ENCODE results near the gene GJA1.
"Not testable (repeated sequence)": the region's sequence is repeated elsewhere in the genome, so short reads cannot be mapped to it uniquely, and the experiment has no call there.

The GJA1 gene

DNA sequence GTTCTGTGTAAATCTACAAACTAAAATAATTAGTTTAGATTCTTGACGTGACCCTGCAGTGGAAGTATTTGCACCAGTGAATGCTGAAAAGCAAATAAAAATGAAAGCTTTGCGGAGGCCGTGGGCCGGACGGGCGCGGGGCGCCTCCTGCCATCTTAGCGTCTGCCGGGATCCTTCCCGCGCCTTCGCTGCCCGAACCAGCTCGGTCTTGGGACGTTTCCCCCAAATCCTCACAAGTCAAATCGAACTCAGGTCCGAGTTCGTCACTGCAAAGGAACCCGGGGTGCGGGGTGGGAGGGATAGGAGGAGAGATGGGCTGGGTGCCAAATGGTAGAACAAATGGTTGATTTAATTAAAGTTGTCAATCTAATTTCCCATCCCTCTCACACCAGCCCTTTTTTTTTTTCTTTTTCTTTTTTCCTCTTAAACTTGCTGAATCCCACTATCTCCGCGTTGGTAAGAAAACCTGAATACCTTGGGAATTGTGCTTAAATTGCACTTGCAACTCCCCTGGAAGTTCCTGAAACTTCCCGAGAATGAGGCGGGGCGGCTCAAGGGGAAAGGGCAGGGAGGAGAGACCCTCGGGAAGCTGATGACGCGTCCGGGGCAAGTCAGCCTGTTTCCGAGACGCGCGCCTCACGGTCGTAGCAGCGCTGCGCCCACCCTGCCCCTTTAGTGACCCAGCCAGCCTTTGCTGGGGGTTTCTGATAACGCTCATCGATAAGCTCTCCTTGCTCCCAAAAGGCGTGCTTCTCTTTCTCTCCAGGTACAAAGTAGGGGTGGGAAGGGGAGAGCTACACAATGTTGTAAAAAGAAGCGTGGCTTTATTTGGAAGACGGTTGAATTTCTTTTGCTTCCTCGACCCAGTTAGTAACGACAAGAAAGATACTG lies 1.8 kb downstream of the GJA1 start:
- no peak for DNase-seq (ENCODE audit: extremely low spot score, insufficient read length, low read depth)

DNA sequence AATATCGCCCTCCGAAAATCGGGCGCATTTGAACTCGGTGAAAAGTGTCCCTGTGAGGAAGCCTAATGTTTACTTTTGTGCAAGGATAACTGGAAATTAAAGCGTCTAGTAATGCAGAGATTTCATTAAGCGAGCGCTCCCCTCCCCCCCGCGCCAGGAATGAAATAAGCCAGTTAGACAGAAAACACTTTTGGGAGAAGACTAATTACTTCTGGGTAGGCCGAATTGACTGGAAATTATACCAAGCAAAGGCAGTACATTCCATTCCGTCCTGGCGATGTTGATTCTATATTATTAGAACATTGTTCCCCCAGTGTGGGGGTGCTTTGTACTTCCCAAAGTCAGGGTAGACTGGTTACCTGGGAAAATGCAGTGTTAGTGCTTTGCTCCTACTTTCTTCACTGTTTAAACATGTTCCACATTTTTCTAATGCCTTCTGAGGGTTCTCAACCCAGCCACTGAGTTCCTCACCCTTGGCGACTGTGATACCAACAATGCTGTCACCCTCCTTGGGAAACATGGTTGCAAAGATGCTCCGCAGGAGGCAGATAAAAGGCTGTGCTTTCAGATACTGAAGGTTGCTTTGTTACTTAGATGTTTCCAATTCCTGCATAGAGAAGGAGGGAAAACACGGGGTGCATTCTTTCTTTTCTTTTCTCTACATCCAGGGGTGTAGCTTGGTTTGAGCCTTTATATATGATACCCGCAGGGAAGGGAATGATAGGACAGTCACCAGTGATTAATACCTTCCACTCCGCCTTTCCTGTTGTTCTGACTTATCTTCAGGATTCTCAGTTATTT lies 2.6 kb downstream of the GJA1 start:
- DNase-seq (ENCODE audit: extremely low spot score, insufficient read length, low read depth) (no peak), FAIRE-seq (no peak)

More for the DNA sequence above, 1.8 kb downstream of the GJA1 start:
- no peak for FAIRE-seq

DNA sequence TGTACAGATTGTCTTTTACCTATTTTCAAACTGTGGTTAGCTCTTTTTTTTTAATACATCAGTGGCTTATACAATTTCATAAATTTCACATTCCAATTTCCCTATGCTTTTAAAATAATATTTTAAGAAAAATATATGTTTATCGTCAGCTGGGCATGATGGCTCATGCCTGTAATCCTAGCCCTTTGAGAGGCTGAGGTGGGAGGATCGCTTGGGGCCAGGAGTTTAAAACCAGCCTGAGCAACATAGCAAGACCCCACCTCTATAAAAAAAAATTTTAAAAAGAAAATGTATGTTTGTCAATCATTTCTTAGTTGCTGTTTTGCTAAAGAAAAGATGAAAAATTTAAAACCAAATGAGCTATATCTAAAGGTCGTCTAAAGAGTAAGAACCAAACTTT lies 3.4 kb downstream of the GJA1 start:
- DNase-seq (ENCODE audit: extremely low spot score, insufficient read length, low read depth) (no peak), FAIRE-seq (no peak)

GRCh38 chr6:121439475-121439874 lies 4.0 kb downstream of the GJA1 start:
- FAIRE-seq (no peak), DNase-seq (ENCODE audit: extremely low spot score, insufficient read length, low read depth) (no peak)

DNA sequence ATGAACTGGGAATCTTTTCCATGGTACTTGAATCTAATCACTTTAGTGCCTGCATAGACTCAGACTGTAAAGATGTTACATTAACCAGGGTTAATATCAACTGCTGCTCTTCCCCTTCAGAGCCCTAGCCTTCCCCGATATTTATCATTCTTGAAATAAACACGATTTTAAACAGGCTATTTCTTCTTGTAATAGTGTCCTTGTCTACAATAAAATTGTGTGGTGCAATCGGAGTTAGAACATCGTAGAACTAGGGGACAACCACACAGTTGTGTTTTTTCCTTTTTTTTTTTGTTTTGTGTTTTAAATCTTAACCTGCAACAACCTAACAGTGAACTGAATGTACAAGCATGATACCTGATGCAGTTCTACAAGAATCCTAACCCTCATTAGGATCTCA lies 4.5 kb downstream of the GJA1 start:
- no peak for FAIRE-seq
- DNase-seq (ENCODE audit: extremely low spot score, insufficient read length, low read depth): no peak

DNA sequence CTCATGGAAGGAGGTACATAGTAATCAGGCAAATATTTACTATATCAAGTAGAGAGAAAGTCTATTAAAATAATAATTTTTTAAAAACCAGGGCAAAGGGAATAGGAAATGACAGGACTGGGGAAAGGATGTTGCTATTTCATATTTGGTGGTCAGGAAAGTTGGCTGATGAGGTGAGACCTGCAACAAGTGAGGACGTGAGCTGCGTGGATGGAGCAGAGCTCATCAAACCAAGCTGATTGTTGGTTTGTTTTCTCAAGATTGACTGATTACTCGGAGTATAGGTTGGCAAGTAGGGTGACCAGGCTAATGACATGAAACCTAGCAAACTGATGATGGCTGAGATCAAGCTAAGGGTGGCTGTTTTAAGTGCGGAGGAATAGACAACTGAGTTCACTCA lies 6.0 kb downstream of the GJA1 start:
- no peak for FAIRE-seq
- no peak for DNase-seq (ENCODE audit: extremely low spot score, insufficient read length, low read depth)

GRCh38 chr6:121442576-121442975 lies 7.1 kb downstream of the GJA1 start:
- FAIRE-seq (no peak), DNase-seq (ENCODE audit: extremely low spot score, insufficient read length, low read depth) (no peak)

DNA sequence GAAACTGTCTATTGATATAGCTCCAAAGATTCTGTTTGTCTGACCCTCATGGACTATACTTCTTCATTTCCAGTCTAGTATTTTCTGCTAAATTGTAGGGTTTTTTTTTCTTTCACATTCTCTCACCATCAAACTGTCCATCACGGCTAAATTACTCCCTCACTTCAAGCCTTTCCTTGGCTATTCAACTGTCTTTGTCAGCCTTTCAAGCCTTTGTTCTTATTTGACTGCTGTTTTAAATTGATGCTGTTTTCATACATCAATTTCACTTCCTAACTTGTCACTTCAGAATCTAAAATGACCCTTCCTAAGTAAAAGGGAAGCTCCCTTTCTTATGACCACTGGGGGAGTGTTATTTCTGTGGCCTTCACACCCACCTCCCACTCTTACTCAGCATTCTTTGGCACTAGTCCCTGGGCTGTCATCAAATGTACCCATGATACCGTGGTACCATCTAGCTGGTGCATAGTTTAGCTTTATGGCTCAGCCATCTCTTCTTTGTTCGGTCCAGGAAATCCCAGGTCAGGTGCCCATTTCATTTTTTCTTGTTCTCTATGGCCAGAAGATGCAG lies 8.6 kb downstream of the GJA1 start:
- no peak for FAIRE-seq
- DNase-seq (ENCODE audit: extremely low spot score, insufficient read length, low read depth): no peak

DNA sequence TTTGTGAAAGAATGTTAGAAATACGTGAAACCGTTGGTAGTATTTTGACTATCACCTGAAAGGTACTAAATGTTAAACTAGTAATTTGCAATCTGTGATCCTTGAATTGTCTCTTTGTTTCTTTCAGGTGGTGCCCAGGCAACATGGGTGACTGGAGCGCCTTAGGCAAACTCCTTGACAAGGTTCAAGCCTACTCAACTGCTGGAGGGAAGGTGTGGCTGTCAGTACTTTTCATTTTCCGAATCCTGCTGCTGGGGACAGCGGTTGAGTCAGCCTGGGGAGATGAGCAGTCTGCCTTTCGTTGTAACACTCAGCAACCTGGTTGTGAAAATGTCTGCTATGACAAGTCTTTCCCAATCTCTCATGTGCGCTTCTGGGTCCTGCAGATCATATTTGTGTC lies 11.3 kb downstream of the GJA1 start:
- not testable (repeated sequence) for FAIRE-seq; DNase-seq (ENCODE audit: extremely low spot score, insufficient read length, low read depth)

GRCh38 chr6:121447746-121448145 lies 12.3 kb downstream of the GJA1 start:
- DNase-seq (ENCODE audit: extremely low spot score, insufficient read length, low read depth); FAIRE-seq: not testable (repeated sequence)

GRCh38 chr6:121448528-121448927 lies 13.1 kb downstream of the GJA1 start:
- FAIRE-seq; DNase-seq (ENCODE audit: extremely low spot score, insufficient read length, low read depth): not testable (repeated sequence)

GRCh38 chr6:121449331-121449730 lies 13.9 kb downstream of the GJA1 start:
- DNase-seq (ENCODE audit: extremely low spot score, insufficient read length, low read depth): no peak
- FAIRE-seq: no peak

DNA sequence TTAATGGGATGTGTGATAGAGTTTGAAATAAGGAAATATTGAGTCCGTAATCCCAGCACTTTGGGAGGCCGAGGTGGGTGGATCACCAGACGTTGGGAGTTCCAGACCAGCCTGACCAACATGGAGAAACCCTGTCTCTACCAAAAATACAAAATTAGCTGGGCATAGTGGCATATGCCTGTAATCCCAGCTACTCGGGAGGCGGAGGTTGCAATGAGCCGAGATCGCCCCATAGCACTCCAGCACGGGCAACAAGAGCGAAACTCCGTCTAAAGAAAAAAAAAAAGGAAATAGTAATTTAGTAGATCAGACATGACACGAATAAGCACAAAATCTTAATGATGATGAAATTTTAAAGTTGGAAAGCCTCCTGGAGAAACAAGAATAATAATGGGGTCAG lies 14.8 kb downstream of the GJA1 start:
- FAIRE-seq (no peak), DNase-seq (ENCODE audit: extremely low spot score, insufficient read length, low read depth) (no peak)

GRCh38 chr6:121451250-121451649 lies 15.8 kb downstream of the GJA1 start:
- DNase-seq (ENCODE audit: extremely low spot score, insufficient read length, low read depth) (no peak), FAIRE-seq (no peak)

GRCh38 chr6:121453191-121453590 lies 17.7 kb downstream of the GJA1 start:
- DNase-seq (ENCODE audit: extremely low spot score, insufficient read length, low read depth) (no peak), FAIRE-seq (no peak)

DNA sequence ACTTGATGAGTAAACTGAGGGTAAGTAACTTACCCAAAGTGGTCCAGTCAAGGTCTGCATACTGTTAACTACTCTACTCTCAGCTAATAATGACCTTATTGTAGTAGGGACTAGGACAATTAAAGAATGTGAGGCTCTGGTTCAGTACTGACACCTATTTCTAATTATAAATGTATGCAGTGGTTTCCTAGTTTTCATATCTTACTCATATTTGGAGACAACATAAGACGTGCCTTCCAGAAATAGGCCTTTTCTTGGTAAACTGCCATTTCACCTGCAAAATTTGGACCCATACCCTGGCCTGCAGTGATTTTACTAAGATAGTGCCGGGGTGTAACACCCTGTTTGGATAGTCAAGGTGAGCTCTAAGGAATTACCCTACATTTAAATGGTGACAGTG lies 24.7 kb downstream of the GJA1 start:
- FAIRE-seq (no peak), DNase-seq (ENCODE audit: extremely low spot score, insufficient read length, low read depth) (no peak)

- FAIRE-seq (no peak), DNase-seq (ENCODE audit: extremely low spot score, insufficient read length, low read depth) (no peak)
These were observed 27.6 kb downstream of the GJA1 start for GRCh38 chr6:121463087-121463486.

GRCh38 chr6:121465101-121465500 lies 29.7 kb downstream of the GJA1 start:
- no peak for DNase-seq (ENCODE audit: extremely low spot score, insufficient read length, low read depth)
- no peak for FAIRE-seq

DNA sequence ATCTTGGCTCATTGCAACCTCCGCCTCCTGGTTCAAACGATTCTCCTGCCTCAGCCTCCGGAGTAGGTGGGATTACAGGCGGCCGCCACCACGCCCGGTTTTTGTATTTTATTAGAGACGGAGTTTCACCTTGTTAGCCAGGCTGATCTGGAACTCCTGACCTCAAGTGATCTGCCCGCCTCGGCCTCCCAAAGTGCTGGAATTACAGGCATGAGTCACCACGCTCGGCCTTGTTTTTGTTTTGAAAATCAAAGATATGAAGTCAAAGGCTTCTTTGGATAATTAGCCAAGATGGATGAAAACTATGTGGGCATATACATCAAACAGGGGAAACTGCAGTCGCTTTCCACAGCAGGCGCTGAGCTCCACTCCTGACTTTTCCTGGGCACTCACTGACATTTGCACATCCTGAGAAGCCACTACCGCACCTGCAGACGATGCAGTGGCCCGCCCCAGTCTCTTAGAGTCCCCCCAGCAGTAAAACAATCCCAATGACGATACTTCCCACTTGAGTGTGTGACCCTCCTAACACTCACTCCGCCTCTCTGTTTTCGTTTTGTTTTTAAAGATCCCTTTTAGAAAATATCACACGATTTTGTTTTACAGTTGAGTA lies 44.1 kb downstream of the GJA1 start:
- DNase-seq (ENCODE audit: extremely low spot score, insufficient read length, low read depth) (no peak), FAIRE-seq (no peak)

DNA sequence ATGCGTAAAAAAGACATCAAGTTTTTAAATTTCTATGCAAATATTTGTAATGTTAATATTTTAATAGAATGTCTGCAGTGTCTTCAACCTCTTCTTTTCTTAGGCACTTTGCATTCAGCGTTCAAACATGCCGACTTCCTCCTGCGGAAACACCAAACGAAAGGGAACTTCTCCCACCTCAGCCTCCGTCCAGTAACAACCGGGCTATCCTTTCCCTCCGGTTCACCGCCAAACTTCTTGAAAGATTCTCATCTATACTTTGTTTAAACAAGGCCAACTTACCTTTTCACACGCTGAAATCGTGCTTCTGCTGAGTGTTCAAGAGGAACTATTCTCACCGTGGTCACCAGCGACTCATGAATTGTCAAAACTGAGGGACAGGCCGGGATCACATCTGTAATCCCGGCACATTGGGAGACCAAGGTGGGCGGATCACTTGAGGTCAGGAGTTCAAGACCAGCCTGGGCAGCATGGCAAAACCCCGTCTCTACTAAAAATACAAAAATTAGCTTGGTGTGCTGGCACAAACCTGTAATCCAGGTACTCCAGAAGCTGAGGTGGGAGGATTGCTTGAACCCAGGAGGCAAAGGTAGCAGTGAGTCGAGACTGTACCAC lies 44.8 kb downstream of the GJA1 start:
- no peak for DNase-seq (ENCODE audit: extremely low spot score, insufficient read length, low read depth)
- FAIRE-seq: no peak
